Neural progenitor cell (in vitro differentiated cells): Measurements from ENCODE around the gene DUSP2. TPM values are rescaled to one million over a fixed set of nuclear protein-coding genes. Genes with fewer than 3 reads are reported as not detected.
A peak's percentile ranks its signal among the peaks of the same experiment; 100 is the strongest.

Experiments
- DNase-seq: peaks from one replicate; pipeline ENCODE4 v3.0.0-alpha.2; 2016; ENCODE audit warnings: low spot score
- H2AFZ ChIP-seq: fragments of 200-600 bp; sonication (generic); replicated peaks from 2 replicates; pipeline ENCODE4 v1.6.1; 2016; ENCODE audit warnings: antibody characterized with exemption
- H3F3A ChIP-seq: fragments of 200-600 bp; sonication (generic); 2 replicates; pipeline ENCODE4 v1.6.1; 2016; ENCODE audit warnings: antibody characterized with exemption, low read depth
- H3K27ac ChIP-seq: fragments of 200-600 bp; sonication (generic); 2 replicates; pipeline ENCODE4 v1.5.1; 2016; ENCODE audit warnings: mild to moderate bottlenecking
- H3K27me3 ChIP-seq: fragments of 200-600 bp; sonication (generic); 2 replicates; pipeline ENCODE4 v1.6.1; 2016; ENCODE audit warnings: mild to moderate bottlenecking, moderate library complexity
- H3K36me3 ChIP-seq: fragments of 200-600 bp; sonication (generic); 2 replicates; pipeline ENCODE4 v1.5.1; 2016
- H3K4me1 ChIP-seq: fragments of 200-600 bp; sonication (generic); 2 replicates; pipeline ENCODE4 v1.6.1; 2016; ENCODE audit warnings: mixed run types
- H3K4me2 ChIP-seq: fragments of 200-600 bp; sonication (generic); 2 replicates; pipeline ENCODE4 v1.6.1; 2016
- H3K4me3 ChIP-seq: fragments of 200-600 bp; sonication (generic); 2 replicates; pipeline ENCODE4 v1.5.1; 2016
- H3K79me2 ChIP-seq: fragments of 200-600 bp; sonication (generic); 2 replicates; pipeline ENCODE4 v1.6.1; 2016; ENCODE audit warnings: low read depth
- H3K9ac ChIP-seq: fragments of 200-600 bp; sonication (generic); 2 replicates; pipeline ENCODE4 v1.6.1; 2016
- H3K9me3 ChIP-seq: fragments of 200-600 bp; sonication (generic); 2 replicates; pipeline ENCODE4 v1.5.1; 2016; ENCODE audit warnings: low read depth
- H4K20me1 ChIP-seq: fragments of 200-600 bp; sonication (generic); 2 replicates; pipeline ENCODE4 v1.6.1; 2016; ENCODE audit warnings: low read depth
- H3K27ac Mint-ChIP-seq: 3 replicates; pipeline ENCODE4 v1.8.0; 2021; ENCODE audit warnings: mixed read lengths
- H3K27me3 Mint-ChIP-seq: 2 replicates; pipeline ENCODE4 v1.8.0; 2022; ENCODE audit warnings: low read depth, mild to moderate bottlenecking, inconsistent platforms, moderate library complexity, mixed read lengths; ENCODE audit not compliant: insufficient read depth
- H3K36me3 Mint-ChIP-seq: 3 replicates; pipeline ENCODE4 v1.8.0; 2021; ENCODE audit warnings: mixed read lengths
- H3K4me1 Mint-ChIP-seq: 3 replicates; pipeline ENCODE4 v1.8.0; 2021; ENCODE audit warnings: mixed read lengths
- H3K4me3 Mint-ChIP-seq: 3 replicates; pipeline ENCODE4 v1.8.0; 2021; ENCODE audit warnings: mild to moderate bottlenecking, moderate library complexity, mixed read lengths
- H3K9me3 Mint-ChIP-seq: 3 replicates; pipeline ENCODE4 v1.8.0; 2020; ENCODE audit warnings: mixed read lengths
- EZH2 ChIP-seq: fragments of 200-600 bp; sonication (generic); IDR thresholded peaks from 2 replicates; pipeline ENCODE4 v1.6.1; 2017; ENCODE audit warnings: antibody characterized with exemption, mild to moderate bottlenecking, moderate library complexity
- EZH2phosphoT487 ChIP-seq: fragments of 200-600 bp; sonication (generic); IDR thresholded peaks from 2 replicates; pipeline ENCODE4 v1.6.1; 2017; ENCODE audit warnings: antibody characterized with exemption
- total RNA-seq: library from RNA; depleted of rRNA; stranded (reverse); fragments of >200 nt; gene quantifications from 2 replicates; pipeline ENCODE4 v1.2.3, GENCODE V29; 2015; ENCODE audit warnings: low replicate concordance
- TF ChIP-seq, protein P1 (sequence below): fragments of 200-600 bp; sonication (generic); IDR thresholded peaks from 2 replicates; pipeline ENCODE4 v1.5.1; 2017; ENCODE audit warnings: antibody characterized with exemption, mild to moderate bottlenecking

Gene DUSP2
- total RNA-seq, 1 donor from 2014 or later, result not detected

DNA sequence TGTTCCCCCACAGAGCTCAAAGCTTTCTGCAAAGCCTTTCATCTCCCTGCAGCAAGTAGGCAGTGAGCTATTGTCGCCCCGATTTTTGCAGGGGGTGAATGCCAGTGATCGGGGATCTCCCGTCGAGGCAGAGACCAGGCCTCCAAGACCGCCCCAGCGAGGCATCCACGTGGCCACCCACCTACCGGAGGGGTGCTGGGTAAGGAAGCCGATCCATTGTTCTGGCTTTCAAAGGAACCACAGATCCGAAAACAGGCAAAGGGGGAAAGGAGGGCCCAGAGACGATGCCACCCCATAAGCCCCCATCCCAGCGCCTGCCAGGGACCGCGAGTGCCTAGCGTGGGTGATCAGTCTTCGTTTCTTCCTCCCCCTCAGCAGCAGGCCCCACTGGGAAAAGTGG is 31.3 kb downstream of the DUSP2 start:
- no peak overlapping the region for H3K4me3 Mint-ChIP-seq
- no peaks in the 10 kb centered on the region for H4K20me1 ChIP-seq
- no peak overlapping the region for H3K9ac ChIP-seq
- peaks cover 17% of the 10 kb centered on the region for H3K4me1 Mint-ChIP-seq
- no peak overlapping the region for H3K27ac Mint-ChIP-seq
- H3K79me2 ChIP-seq, result no peaks in the 10 kb centered on the region
- no peak for DNase-seq
- peaks cover 11% of the 10 kb centered on the region for H3K4me1 ChIP-seq
- H3K9me3 Mint-ChIP-seq, result peaks cover 2% of the 10 kb centered on the region
- peaks cover 5% of the 10 kb centered on the region for H3K36me3 Mint-ChIP-seq
- H3K27me3 ChIP-seq, result peaks cover 38% of the 10 kb centered on the region
- H3K27ac ChIP-seq, result no peak overlapping the region
- no peak overlapping the region for H3K4me3 ChIP-seq
- H3K4me2 ChIP-seq, result no peak overlapping the region
- H3K36me3 ChIP-seq, result no peaks in the 10 kb centered on the region
- no peak overlapping the region for H2AFZ ChIP-seq
- no peaks in the 10 kb centered on the region for H3F3A ChIP-seq
- H3K27me3 Mint-ChIP-seq, result peaks cover 20% of the 10 kb centered on the region
- TF ChIP-seq EZH2phosphoT487, result no peak
- TF ChIP-seq EZH2, result no peak
- TF ChIP-seq, protein P1, sequence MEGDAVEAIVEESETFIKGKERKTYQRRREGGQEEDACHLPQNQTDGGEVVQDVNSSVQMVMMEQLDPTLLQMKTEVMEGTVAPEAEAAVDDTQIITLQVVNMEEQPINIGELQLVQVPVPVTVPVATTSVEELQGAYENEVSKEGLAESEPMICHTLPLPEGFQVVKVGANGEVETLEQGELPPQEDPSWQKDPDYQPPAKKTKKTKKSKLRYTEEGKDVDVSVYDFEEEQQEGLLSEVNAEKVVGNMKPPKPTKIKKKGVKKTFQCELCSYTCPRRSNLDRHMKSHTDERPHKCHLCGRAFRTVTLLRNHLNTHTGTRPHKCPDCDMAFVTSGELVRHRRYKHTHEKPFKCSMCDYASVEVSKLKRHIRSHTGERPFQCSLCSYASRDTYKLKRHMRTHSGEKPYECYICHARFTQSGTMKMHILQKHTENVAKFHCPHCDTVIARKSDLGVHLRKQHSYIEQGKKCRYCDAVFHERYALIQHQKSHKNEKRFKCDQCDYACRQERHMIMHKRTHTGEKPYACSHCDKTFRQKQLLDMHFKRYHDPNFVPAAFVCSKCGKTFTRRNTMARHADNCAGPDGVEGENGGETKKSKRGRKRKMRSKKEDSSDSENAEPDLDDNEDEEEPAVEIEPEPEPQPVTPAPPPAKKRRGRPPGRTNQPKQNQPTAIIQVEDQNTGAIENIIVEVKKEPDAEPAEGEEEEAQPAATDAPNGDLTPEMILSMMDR, result no peak
- no peaks in the 10 kb centered on the region for H3K9me3 ChIP-seq

- H3K4me1 Mint-ChIP-seq, result peaks cover 23% of the 10 kb centered on the region
- no peaks in the 10 kb centered on the region for H3K9me3 ChIP-seq
- no peak for TF ChIP-seq EZH2phosphoT487
- TF ChIP-seq, protein P1, result peak; percentile 31
- H3K9me3 Mint-ChIP-seq, result peaks cover 2% of the 10 kb centered on the region
- no peak overlapping the region for H3K9ac ChIP-seq
- H3K4me3 Mint-ChIP-seq, result no peak overlapping the region
- peaks cover 17% of the 10 kb centered on the region for H3K4me1 ChIP-seq
- no peak overlapping the region for H3K4me3 ChIP-seq
- H2AFZ ChIP-seq, result no peak overlapping the region
- no peaks in the 10 kb centered on the region for H4K20me1 ChIP-seq
- peaks cover 19% of the 10 kb centered on the region for H3K27me3 Mint-ChIP-seq
- H3K27ac Mint-ChIP-seq, result no peak overlapping the region
- no peaks in the 10 kb centered on the region for H3K36me3 ChIP-seq
- peaks cover 5% of the 10 kb centered on the region for H3K36me3 Mint-ChIP-seq
- no peak for DNase-seq
- no peak overlapping the region for H3K27ac ChIP-seq
- no peaks in the 10 kb centered on the region for H3K79me2 ChIP-seq
- peaks cover 32% of the 10 kb centered on the region for H3K27me3 ChIP-seq
- peaks cover 4% of the 10 kb centered on the region for H3F3A ChIP-seq
- H3K4me2 ChIP-seq, result no peak overlapping the region
These were observed 31.9 kb downstream of the DUSP2 start for GRCh38 chr2:96113367-96113677.

- Mint-ChIP-seq H3K27ac (no peak overlapping the region), H3K36me3 (peaks cover 5% of the 10 kb centered on the region), H3K9me3 (peaks cover 2% of the 10 kb centered on the region), H3K27me3 (peaks cover 20% of the 10 kb centered on the region), H3K4me1 (peaks cover 29% of the 10 kb centered on the region), H3K4me3 (no peak overlapping the region)
- Histone ChIP-seq H3K27me3 (peaks cover 26% of the 10 kb centered on the region), H3K79me2 (no peaks in the 10 kb centered on the region), H3K4me1 (peaks cover 23% of the 10 kb centered on the region), H3K4me3 (no peak overlapping the region), H3K4me2 (no peak overlapping the region), H3K9ac (no peak overlapping the region), H3K9me3 (no peaks in the 10 kb centered on the region), H2AFZ (no peak overlapping the region), H3K27ac (no peak overlapping the region), H3K36me3 (no peaks in the 10 kb centered on the region), H3F3A (peaks cover 8% of the 10 kb centered on the region), H4K20me1 (no peaks in the 10 kb centered on the region)
- TF ChIP-seq, protein P1, result no peak
- TF ChIP-seq EZH2 (no peak), EZH2phosphoT487 (no peak)
- DNase-seq, result no peak
These were observed 32.5 kb downstream of the DUSP2 start for GRCh38 chr2:96112501-96113366.
